ENCODE measurements around the gene NYNRIN. TPM values are rescaled to one million over a fixed set of nuclear protein-coding genes. Genes with fewer than 3 reads are reported as not detected.
"Not testable (repeated sequence)": the region's sequence is repeated elsewhere in the genome, so short reads cannot be mapped to it uniquely, and the experiment has no call there.

The NYNRIN gene
- total RNA-seq: 2.4 and 4.3 TPM in 2 replicates

- no peak for DNase-seq (ENCODE audit: low read depth)
Measured at GRCh38 chr14:24398653-24399446, at the start of gene NYNRIN. TSS of gene NYNRIN (plus strand) at chr14:24399003. CDS start at chr14:24399247, 244 bp downstream.

- DNase-seq (ENCODE audit: low read depth): no peak
Measured at GRCh38 chr14:24349742-24350141, 49.1 kb upstream of the NYNRIN start.

- DNase-seq (ENCODE audit: low read depth): peak; percentile 66
Measured at GRCh38 chr14:24351517-24351916, 47.3 kb upstream of the NYNRIN start.

GRCh38 chr14:24353559-24354481, 45.0 kb upstream of the NYNRIN start:
- DNase-seq (ENCODE audit: low read depth): peak; percentile 77

GRCh38 chr14:24354482-24354825, 44.3 kb upstream of the NYNRIN start:
- not testable (repeated sequence) for DNase-seq (ENCODE audit: low read depth)

- no peak for DNase-seq (ENCODE audit: low read depth)
Measured at GRCh38 chr14:24355009-24355408, 43.8 kb upstream of the NYNRIN start.

- no peak for DNase-seq (ENCODE audit: low read depth)
Measured at GRCh38 chr14:24356208-24356607, 42.6 kb upstream of the NYNRIN start.

GRCh38 chr14:24360281-24360680, 38.5 kb upstream of the NYNRIN start:
- DNase-seq (ENCODE audit: low read depth): no peak

GRCh38 chr14:24361326-24361725, 37.5 kb upstream of the NYNRIN start:
- no peak for DNase-seq (ENCODE audit: low read depth)

GRCh38 chr14:24362241-24362960, 36.4 kb upstream of the NYNRIN start:
- no peak for DNase-seq (ENCODE audit: low read depth)

GRCh38 chr14:24363401-24363800, 35.4 kb upstream of the NYNRIN start:
- no peak for DNase-seq (ENCODE audit: low read depth)

GRCh38 chr14:24364841-24365240, 34.0 kb upstream of the NYNRIN start:
- no peak for DNase-seq (ENCODE audit: low read depth)

GRCh38 chr14:24365600-24366412, 33.0 kb upstream of the NYNRIN start:
- peak; percentile 82 for DNase-seq (ENCODE audit: low read depth)

GRCh38 chr14:24366413-24366720, 32.4 kb upstream of the NYNRIN start:
- DNase-seq (ENCODE audit: low read depth): peak; percentile 16

GRCh38 chr14:24366721-24367513, 31.9 kb upstream of the NYNRIN start:
- DNase-seq (ENCODE audit: low read depth): peak; percentile 83

- DNase-seq (ENCODE audit: low read depth): peak; percentile 81
Measured at GRCh38 chr14:24367514-24368211, 31.1 kb upstream of the NYNRIN start, which contains the start of gene NFATC4. TSS of gene NFATC4 (plus strand) at chr14:24368184. CDS start at chr14:24368341, 157 bp downstream.

- no peak for DNase-seq (ENCODE audit: low read depth)
Measured at GRCh38 chr14:24368212-24368561, 30.6 kb upstream of the NYNRIN start.

- no peak for DNase-seq (ENCODE audit: low read depth)
Measured at GRCh38 chr14:24368562-24369252, 30.1 kb upstream of the NYNRIN start.

GRCh38 chr14:24369463-24369862, 29.3 kb upstream of the NYNRIN start:
- DNase-seq (ENCODE audit: low read depth): no peak

Data from renal cortical epithelial cell (primary cell).